ENCODE results near the gene ATL3. TPM values are rescaled to one million over a fixed set of nuclear protein-coding genes. Genes with fewer than 3 reads are reported as not detected.
A peak's percentile ranks its signal among the peaks of the same experiment; 100 is the strongest.

The ATL3 gene
- total and polyA plus RNA-seq, 2 of the 13 experiments (the other 11 are each of a cell fraction or from before 2014, with no cell fraction given), result not detected

- TF ChIP-seq ETV6 (CRISPR knock-in tag; conservative IDR thresholded peaks at IDR 0.05) (no peak), ZFP37 (CRISPR knock-in tag; IDR thresholded peaks at IDR 0.05; ENCODE audit: borderline replicate concordance) (no peak), FOSL1 (CRISPR knock-in tag; IDR thresholded peaks at IDR 0.05; ENCODE audit: borderline replicate concordance) (no peak), ZFP91 (CRISPR knock-in tag; IDR thresholded peaks at IDR 0.05; ENCODE audit: borderline replicate concordance) (no peak), EHMT2 (IDR thresholded peaks at IDR 0.05; ENCODE audit: borderline replicate concordance, low read depth, low read length) (peak; percentile 72; the same call in 1 of the 2 replicates), SSRP1 (CRISPR knock-in tag; IDR thresholded peaks at IDR 0.05) (no peak), ZNF772 (CRISPR knock-in tag; IDR thresholded peaks at IDR 0.05) (no peak), ZMAT5 (CRISPR knock-in tag; IDR thresholded peaks at IDR 0.05; ENCODE audit: borderline replicate concordance, low read depth) (no peak), LCORL (IDR thresholded peaks at IDR 0.05) (no peak), LCORL (CRISPR knock-in tag; IDR thresholded peaks at IDR 0.05) (0 out of 2 replicates have a peak, but pooled peaks have one; percentile 33), POLR2AphosphoS2 (IDR thresholded peaks at IDR 0.05; ENCODE audit: low read depth, low read length) (no peak), CERS6 (CRISPR knock-in tag; IDR thresholded peaks at IDR 0.05) (no peak), ZNF777 (CRISPR knock-in tag; IDR thresholded peaks at IDR 0.05) (no peak), ZNF251 (CRISPR knock-in tag; IDR thresholded peaks at IDR 0.05) (no peak), FOXM1 (CRISPR knock-in tag; IDR thresholded peaks at IDR 0.05) (no peak), ZBTB3 (CRISPR knock-in tag; IDR thresholded peaks at IDR 0.05; ENCODE audit: borderline replicate concordance, low read depth) (no peak), HDAC2 (CRISPR knock-in tag; IDR thresholded peaks at IDR 0.05) (peak; percentile 71), DDIT3 (CRISPR knock-in tag; IDR thresholded peaks at IDR 0.05) (no peak), CCAR2 (optimal IDR thresholded peaks at IDR 0.05; ENCODE audit: low read depth, low read length) (no peak), MLXIP (CRISPR knock-in tag; IDR thresholded peaks at IDR 0.05; ENCODE audit: borderline replicate concordance) (no peak), CHD2 (IDR thresholded peaks at IDR 0.05; ENCODE audit: low read depth, low read length) (no peak), ZNF670 (CRISPR knock-in tag; IDR thresholded peaks at IDR 0.05; ENCODE audit: borderline replicate concordance) (no peak), BHLHE40 (IDR thresholded peaks at IDR 0.05; ENCODE audit: low read length) (0 out of 2 replicates have a peak, but pooled peaks have one; percentile 15)
These were observed 68.0 kb downstream of the ATL3 start (continued) for GRCh38 chr11:63603180-63603518.

All from HepG2 (cell line).